Upper lobe of left lung (tissue), 4 donors: ENCODE results near the gene FOSL2.

ENCODE experiments used
- EP300 ChIP-seq, 4 donors: sonication (generic); formaldehyde crosslinking; IDR thresholded peaks; one replicate each; pipeline ENCODE4 v1.5.1; 2017; ENCODE audit warnings: antibody characterized with exemption in 4 of 4, control low read depth in 2 of 4
- POLR2A ChIP-seq, 4 donors: fragments of 450-650 bp; IDR thresholded peaks; one replicate each; pipeline ENCODE4 v1.5.1; 2016 to 2017; ENCODE audit warnings: antibody characterized with exemption in 4 of 4, mild to moderate bottlenecking in 2 of 4
- POLR2AphosphoS5 ChIP-seq, 2 donors: sonication (generic); formaldehyde crosslinking; IDR thresholded peaks; one replicate each; pipeline ENCODE4 v1.5.1; 2017; ENCODE audit warnings: antibody characterized with exemption in 2 of 2
- TF ChIP-seq, protein P1 (sequence below), 6 experiments: fragments of 450-650 bp in 4 of 6; fragments of 200-600 bp in 2 of 6; sonication (generic) in 2 of 6; IDR thresholded peaks; one replicate each; pipeline ENCODE4 v1.5.1; 2016 to 2019; ENCODE audit warnings: antibody characterized with exemption in 6 of 6

DNA sequence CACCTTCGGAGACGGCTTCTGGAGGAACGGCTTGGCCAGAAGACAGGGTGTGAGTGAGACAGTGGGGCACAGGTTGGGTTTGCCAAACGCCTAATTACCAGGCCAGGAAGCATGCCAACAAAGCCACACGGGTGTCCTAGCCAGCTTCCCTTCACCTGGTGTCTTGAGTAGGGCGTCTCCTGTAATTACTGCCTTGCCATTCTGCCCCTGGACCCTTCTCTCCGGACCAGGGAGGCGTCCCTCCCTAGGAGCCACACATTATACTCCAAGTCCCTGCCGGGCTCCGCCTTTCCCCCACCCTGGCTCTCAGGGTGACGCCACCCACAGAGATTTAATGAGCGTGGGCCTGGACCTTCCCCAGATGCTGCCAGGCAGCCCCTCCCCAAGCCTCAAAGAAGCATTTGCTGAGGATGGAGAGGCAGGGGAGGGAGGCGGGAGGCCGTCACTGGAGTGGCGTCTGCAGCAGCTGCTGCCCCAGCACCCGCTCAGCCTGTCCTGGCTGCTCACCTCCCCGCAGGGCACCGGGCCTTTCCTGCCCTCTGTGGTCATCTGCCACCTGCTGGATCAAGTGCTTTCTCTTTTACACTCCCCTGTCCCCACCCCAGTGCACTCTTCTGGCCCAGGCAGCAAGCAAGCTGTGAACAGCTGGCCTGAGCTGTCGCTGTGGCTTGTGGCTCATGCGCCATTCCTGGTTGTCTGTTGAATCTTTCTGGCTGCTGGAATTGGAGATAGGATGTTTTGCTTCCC lies 20.7 kb downstream of the FOSL2 start:
- TF ChIP-seq, protein P1, sequence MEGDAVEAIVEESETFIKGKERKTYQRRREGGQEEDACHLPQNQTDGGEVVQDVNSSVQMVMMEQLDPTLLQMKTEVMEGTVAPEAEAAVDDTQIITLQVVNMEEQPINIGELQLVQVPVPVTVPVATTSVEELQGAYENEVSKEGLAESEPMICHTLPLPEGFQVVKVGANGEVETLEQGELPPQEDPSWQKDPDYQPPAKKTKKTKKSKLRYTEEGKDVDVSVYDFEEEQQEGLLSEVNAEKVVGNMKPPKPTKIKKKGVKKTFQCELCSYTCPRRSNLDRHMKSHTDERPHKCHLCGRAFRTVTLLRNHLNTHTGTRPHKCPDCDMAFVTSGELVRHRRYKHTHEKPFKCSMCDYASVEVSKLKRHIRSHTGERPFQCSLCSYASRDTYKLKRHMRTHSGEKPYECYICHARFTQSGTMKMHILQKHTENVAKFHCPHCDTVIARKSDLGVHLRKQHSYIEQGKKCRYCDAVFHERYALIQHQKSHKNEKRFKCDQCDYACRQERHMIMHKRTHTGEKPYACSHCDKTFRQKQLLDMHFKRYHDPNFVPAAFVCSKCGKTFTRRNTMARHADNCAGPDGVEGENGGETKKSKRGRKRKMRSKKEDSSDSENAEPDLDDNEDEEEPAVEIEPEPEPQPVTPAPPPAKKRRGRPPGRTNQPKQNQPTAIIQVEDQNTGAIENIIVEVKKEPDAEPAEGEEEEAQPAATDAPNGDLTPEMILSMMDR (IDR thresholded peaks at IDR 0.05), result peak in 4 of 6 experiments; percentile 5 to 21 (median 11)
- TF ChIP-seq POLR2A (IDR thresholded peaks at IDR 0.05) (no peak), POLR2AphosphoS5 (IDR thresholded peaks at IDR 0.05) (peak; percentile 64 to 76), EP300 (IDR thresholded peaks at IDR 0.05) (no peak)
